OCI-LY1 (cell line): ENCODE results near the gene HEXD.

ENCODE experiments used
- EZH2 ChIP-seq: fragments of 200-600 bp; sonication (generic), shearing (Covaris generic); IDR thresholded peaks from 2 replicates; pipeline ENCODE4 v1.8.0; 2017; ENCODE audit warnings: borderline replicate concordance, mixed run types, mild to moderate bottlenecking, antibody characterized with exemption, low read length, moderate library complexity, mixed read lengths
- TF ChIP-seq, protein P1 (sequence below): fragments of 200-600 bp; sonication (generic), shearing (Covaris generic); IDR thresholded peaks from 2 replicates; pipeline ENCODE4 v1.5.1; 2017; ENCODE audit warnings: mild to moderate bottlenecking, antibody characterized with exemption, low read length, moderate library complexity, mixed read lengths

DNA sequence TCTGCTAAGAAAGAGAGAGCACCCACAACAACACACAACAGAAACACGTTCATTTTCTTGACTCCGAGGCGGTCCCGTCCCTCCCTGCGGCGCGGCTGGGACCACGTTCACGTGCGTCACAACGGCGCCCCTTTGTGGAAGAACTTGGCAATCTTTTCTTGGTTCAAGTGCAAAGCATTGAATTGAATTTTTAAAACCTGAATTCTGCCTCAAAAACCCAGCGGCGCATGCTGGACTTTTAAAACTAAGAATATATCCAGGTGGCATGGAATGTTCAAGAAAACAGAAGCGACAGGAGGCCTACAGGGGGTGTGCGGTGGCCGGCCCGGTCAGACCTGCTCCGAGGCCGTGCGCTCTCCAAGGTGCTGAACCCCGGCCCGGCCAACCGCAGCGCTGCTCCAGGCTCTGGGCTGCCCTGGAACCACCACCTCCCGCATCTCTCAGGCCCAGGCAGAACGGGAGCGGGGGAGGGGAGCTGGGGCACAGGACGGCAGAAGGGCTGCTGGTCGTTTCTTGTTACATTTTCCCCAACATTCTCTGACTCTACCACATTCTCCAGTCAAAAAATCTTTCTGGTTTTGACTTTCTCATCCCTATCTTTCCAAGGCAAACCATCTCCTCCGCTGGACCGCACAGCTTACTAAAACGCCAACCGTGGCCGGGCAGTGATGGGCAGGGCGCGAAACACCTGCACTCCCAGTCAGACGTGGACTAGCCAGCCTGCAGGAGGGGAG is 3.4 kb upstream of the HEXD start:
- TF ChIP-seq, protein P1, sequence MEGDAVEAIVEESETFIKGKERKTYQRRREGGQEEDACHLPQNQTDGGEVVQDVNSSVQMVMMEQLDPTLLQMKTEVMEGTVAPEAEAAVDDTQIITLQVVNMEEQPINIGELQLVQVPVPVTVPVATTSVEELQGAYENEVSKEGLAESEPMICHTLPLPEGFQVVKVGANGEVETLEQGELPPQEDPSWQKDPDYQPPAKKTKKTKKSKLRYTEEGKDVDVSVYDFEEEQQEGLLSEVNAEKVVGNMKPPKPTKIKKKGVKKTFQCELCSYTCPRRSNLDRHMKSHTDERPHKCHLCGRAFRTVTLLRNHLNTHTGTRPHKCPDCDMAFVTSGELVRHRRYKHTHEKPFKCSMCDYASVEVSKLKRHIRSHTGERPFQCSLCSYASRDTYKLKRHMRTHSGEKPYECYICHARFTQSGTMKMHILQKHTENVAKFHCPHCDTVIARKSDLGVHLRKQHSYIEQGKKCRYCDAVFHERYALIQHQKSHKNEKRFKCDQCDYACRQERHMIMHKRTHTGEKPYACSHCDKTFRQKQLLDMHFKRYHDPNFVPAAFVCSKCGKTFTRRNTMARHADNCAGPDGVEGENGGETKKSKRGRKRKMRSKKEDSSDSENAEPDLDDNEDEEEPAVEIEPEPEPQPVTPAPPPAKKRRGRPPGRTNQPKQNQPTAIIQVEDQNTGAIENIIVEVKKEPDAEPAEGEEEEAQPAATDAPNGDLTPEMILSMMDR, result peak; percentile 98
- no peak for TF ChIP-seq EZH2
